LoVo (cell line): Measurements from ENCODE around the gene GJB6.

ENCODE experiments used
- DNase-seq: peaks from one replicate; pipeline ENCODE4 v3.0.0-alpha.2; 2016; ENCODE audit warnings: low spot score

The GJB6 gene

GRCh38 chr13:20227288-20227687, 4.8 kb downstream of the GJB6 start:
- DNase-seq: no peak

DNA sequence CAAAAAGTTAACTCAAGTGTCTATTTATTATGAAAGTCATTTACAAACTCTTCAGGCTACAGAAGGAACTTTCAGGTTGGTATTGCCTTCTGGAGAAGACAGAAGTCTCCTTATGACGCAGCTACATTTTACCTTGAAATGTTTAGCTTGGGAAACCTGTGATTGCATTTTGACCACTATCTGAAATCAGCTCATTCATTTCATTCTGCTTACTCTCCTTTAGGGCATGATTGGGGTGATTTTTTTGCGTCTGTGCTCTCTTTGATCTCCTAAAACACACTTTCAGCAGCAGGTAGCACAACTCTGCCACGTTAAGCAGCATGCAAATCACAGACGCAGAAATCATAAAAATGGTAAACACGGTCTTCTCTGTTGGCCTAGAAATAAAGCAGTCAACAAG, 9.6 kb downstream of the GJB6 start:
- no peak for DNase-seq

DNA sequence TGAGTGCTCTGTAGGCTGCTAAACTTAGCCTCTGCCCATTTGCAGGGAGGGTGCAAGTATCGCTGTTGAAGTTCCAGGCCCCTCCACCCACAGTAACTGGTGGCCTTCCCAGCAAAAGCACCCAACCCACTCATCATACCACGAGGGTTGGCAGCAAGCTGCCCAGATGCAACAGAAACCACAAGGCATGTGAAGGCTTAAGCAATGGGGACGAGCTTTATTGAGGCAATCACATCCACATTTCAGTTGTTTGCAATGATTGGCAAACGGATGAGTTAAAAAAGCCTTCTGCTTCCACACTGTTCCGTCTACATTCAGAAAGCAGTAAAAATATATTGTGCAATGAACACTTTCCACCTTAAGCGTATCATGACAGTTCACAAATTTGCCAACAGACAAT, 10.3 kb downstream of the GJB6 start:
- DNase-seq: no peak

DNA sequence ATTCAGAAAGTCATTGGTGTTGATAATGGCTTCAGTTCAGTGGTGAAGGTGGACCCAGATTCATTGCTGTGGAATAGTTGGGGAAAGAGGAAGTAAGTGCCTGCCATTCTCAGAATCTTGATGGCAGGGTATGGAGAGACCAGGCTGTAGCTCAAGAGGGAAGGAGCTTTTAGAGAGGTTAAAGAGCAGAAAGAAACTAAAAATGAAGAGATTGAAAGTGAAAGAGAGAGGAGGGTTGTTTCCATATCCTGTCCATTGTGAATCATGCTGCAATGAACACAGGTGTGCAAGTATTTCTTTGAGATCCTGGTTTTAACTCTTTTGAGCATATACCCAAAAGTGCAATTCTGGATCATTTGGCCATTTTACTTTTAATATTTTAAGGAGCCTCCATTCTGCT, 12.5 kb downstream of the GJB6 start:
- no peak for DNase-seq

GRCh38 chr13:20217168-20217567, 15.0 kb downstream of the GJB6 start:
- no peak for DNase-seq

- no peak for DNase-seq
These were observed 22.2 kb downstream of the GJB6 start for GRCh38 chr13:20209948-20210347.

GRCh38 chr13:20206698-20207235, 25.4 kb downstream of the GJB6 start:
- DNase-seq: no peak

- DNase-seq: no peak
These were observed 25.9 kb downstream of the GJB6 start for GRCh38 chr13:20206065-20206697.

- peak; percentile 84 for DNase-seq
These were observed 33.3 kb downstream of the GJB6 start for GRCh38 chr13:20198781-20199180.

GRCh38 chr13:20197361-20197834, 34.7 kb downstream of the GJB6 start:
- DNase-seq: peak; percentile 65

DNA sequence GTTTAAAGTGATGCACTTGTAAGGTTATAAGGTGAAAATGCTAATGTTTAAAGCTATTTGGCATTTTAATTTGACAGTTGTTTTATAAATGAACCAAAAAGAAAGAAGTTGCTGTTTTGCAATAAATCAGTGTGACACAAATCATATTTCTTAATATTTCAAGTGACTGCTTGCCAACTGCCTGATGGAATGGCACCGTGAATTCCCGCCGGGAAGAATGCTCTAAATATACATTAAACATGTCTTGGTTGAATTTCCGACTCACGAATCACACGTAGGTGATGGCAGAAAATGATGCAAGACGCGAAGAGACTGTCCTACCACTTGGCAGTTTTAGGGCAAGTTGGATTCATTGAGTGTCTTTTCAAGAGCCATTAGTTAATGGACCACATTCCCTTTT, 36.3 kb downstream of the GJB6 start:
- no peak for DNase-seq

GRCh38 chr13:20193907-20194631, 38.0 kb downstream of the GJB6 start:
- DNase-seq: no peak

GRCh38 chr13:20193162-20193906, 38.8 kb downstream of the GJB6 start:
- no peak for DNase-seq

- DNase-seq: peak; percentile 59
These were observed 39.3 kb downstream of the GJB6 start, which contains the start of gene GJB2 for GRCh38 chr13:20192836-20193161. Gene GJB2 (minus strand): TSS chr13:20192938. CDS start chr13:20189581, 3,357 bp downstream.

GRCh38 chr13:20192158-20192835, 39.8 kb downstream of the GJB6 start:
- peak; percentile 49 for DNase-seq

GRCh38 chr13:20191311-20192157, 40.6 kb downstream of the GJB6 start:
- DNase-seq: peak; percentile 54

- no peak for DNase-seq
These were observed 41.4 kb downstream of the GJB6 start for GRCh38 chr13:20190481-20191310.

GRCh38 chr13:20190076-20190475, 42.0 kb downstream of the GJB6 start:
- no peak for DNase-seq

- no peak for DNase-seq
These were observed 43.2 kb downstream of the GJB6 start for GRCh38 chr13:20188667-20189553.
